ENCODE measurements around the gene SLC9A3. TPM values are rescaled to one million over a fixed set of nuclear protein-coding genes. Genes with fewer than 3 reads are reported as not detected.
"Not testable (repeated sequence)": the region's sequence is repeated elsewhere in the genome, so short reads cannot be mapped to it uniquely, and the experiment has no call there.

Gene SLC9A3
- total RNA-seq, 1 experiment from 2014 or later = 1.5 TPM

GRCh38 chr5:474840-475661 lies 49.2 kb downstream of the SLC9A3 start:
- DNase-seq (ENCODE audit: low read depth, low spot score) (no peak), ATAC-seq (no peak)
- ChIA-PET CTCF (no interaction called here), RAD21 (ENCODE audit: low non-redundant PET in 1 of 2, low total read pairs in 2 of 2, uncharacterized antibody in 2 of 2, unreplicated experiment in 2 of 2) (no interaction called here), POLR2A (no interaction called here)
- H3K27ac ChIP-seq (ENCODE audit: low read depth, low read length) = no peak overlapping the region
- peaks cover 22% of the 10 kb centered on the region for H3K79me2 ChIP-seq (ENCODE audit: insufficient read depth, low read length)
- H3K9ac ChIP-seq (ENCODE audit: low read length) = no peak overlapping the region
- H3K9me2 ChIP-seq (ENCODE audit: insufficient read depth) = no peaks in the 10 kb centered on the region
- BruUV-seq (replicated peaks) = TSS peak; percentile 22
- peaks cover 5 to 17% of the 10 kb centered on the region in 2 experiments; a peak in 3 of 4 replicates for H3K4me1 ChIP-seq (ENCODE audit: control insufficient read depth in 1 of 2, insufficient read depth in 2 of 2, low read length in 2 of 2)
- no peaks in the 10 kb centered on the region for H3K9me3 ChIP-seq (ENCODE audit: control insufficient read depth in 1 of 2, insufficient read depth in 1 of 2, low read depth in 1 of 2, low read length in 2 of 2)
- no peak overlapping the region; the same call in 1 of the 2 replicates for H3K4me2 ChIP-seq (ENCODE audit: low read length)
- no peaks in the 10 kb centered on the region for H3K27me3 ChIP-seq (ENCODE audit: insufficient read depth, low read length)
- TF ChIP-seq, protein P1, sequence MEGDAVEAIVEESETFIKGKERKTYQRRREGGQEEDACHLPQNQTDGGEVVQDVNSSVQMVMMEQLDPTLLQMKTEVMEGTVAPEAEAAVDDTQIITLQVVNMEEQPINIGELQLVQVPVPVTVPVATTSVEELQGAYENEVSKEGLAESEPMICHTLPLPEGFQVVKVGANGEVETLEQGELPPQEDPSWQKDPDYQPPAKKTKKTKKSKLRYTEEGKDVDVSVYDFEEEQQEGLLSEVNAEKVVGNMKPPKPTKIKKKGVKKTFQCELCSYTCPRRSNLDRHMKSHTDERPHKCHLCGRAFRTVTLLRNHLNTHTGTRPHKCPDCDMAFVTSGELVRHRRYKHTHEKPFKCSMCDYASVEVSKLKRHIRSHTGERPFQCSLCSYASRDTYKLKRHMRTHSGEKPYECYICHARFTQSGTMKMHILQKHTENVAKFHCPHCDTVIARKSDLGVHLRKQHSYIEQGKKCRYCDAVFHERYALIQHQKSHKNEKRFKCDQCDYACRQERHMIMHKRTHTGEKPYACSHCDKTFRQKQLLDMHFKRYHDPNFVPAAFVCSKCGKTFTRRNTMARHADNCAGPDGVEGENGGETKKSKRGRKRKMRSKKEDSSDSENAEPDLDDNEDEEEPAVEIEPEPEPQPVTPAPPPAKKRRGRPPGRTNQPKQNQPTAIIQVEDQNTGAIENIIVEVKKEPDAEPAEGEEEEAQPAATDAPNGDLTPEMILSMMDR (IDR thresholded peaks at IDR 0.05 in 2 of 3, conservative IDR thresholded peaks at IDR 0.05 in 1 of 3; ENCODE audit: borderline replicate concordance in 1 of 3, insufficient read depth in 1 of 3, low read depth in 2 of 3, low read length in 2 of 3) = no peak
- TF ChIP-seq, protein P2, sequence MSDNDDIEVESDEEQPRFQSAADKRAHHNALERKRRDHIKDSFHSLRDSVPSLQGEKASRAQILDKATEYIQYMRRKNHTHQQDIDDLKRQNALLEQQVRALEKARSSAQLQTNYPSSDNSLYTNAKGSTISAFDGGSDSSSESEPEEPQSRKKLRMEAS (IDR thresholded peaks at IDR 0.05) = no peak
- TF ChIP-seq YY1 (IDR thresholded peaks at IDR 0.05; ENCODE audit: extremely low read depth, insufficient replicate concordance, low read depth, low read length) = no peak
- TF ChIP-seq CEBPB (IDR thresholded peaks at IDR 0.05; ENCODE audit: low read depth) = no peak
- no peak for TF ChIP-seq POLR2A (IDR thresholded peaks at IDR 0.05; ENCODE audit: borderline replicate concordance, extremely low read depth, insufficient read depth, insufficient read length)
- TF ChIP-seq, protein P3, sequence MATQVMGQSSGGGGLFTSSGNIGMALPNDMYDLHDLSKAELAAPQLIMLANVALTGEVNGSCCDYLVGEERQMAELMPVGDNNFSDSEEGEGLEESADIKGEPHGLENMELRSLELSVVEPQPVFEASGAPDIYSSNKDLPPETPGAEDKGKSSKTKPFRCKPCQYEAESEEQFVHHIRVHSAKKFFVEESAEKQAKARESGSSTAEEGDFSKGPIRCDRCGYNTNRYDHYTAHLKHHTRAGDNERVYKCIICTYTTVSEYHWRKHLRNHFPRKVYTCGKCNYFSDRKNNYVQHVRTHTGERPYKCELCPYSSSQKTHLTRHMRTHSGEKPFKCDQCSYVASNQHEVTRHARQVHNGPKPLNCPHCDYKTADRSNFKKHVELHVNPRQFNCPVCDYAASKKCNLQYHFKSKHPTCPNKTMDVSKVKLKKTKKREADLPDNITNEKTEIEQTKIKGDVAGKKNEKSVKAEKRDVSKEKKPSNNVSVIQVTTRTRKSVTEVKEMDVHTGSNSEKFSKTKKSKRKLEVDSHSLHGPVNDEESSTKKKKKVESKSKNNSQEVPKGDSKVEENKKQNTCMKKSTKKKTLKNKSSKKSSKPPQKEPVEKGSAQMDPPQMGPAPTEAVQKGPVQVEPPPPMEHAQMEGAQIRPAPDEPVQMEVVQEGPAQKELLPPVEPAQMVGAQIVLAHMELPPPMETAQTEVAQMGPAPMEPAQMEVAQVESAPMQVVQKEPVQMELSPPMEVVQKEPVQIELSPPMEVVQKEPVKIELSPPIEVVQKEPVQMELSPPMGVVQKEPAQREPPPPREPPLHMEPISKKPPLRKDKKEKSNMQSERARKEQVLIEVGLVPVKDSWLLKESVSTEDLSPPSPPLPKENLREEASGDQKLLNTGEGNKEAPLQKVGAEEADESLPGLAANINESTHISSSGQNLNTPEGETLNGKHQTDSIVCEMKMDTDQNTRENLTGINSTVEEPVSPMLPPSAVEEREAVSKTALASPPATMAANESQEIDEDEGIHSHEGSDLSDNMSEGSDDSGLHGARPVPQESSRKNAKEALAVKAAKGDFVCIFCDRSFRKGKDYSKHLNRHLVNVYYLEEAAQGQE (IDR thresholded peaks at IDR 0.05; ENCODE audit: low read depth) = no peak
- no peak for TF ChIP-seq JUND (IDR thresholded peaks at IDR 0.05)
- no peak for TF ChIP-seq ZNF274 (IDR thresholded peaks at IDR 0.05; ENCODE audit: low read depth, low read length)
- TF ChIP-seq EZH2phosphoT487 (IDR thresholded peaks at IDR 0.05; ENCODE audit: borderline replicate concordance) = no peak
- TF ChIP-seq, protein P4, sequence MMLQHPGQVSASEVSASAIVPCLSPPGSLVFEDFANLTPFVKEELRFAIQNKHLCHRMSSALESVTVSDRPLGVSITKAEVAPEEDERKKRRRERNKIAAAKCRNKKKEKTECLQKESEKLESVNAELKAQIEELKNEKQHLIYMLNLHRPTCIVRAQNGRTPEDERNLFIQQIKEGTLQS (IDR thresholded peaks at IDR 0.05) = no peak
- TF ChIP-seq ELF1 (IDR thresholded peaks at IDR 0.05; ENCODE audit: borderline replicate concordance, low read depth) = no peak
- TF ChIP-seq EGR1 (IDR thresholded peaks at IDR 0.05; ENCODE audit: low read depth) = no peak
- TF ChIP-seq EZH2 (IDR thresholded peaks at IDR 0.05) = no peak
- peaks cover 3 to 5% of the 10 kb centered on the region in 2 experiments; a peak in 1 of 4 replicates for H3K36me3 ChIP-seq (ENCODE audit: control insufficient read depth in 1 of 2, insufficient read depth in 2 of 2, low read length in 2 of 2)
- no peak overlapping the region for H2AFZ ChIP-seq (ENCODE audit: low read depth, low read length, poor library complexity, severe bottlenecking)
- H4K20me1 ChIP-seq (ENCODE audit: insufficient read depth) = peaks cover 3% of the 10 kb centered on the region; the same call in 1 of the 2 replicates
- H3K4me3 ChIP-seq (replicated peaks in 1 of 2; ENCODE audit: low read depth in 1 of 2, low read length in 2 of 2) = no peak overlapping the region
- intact Hi-C loops (cut with micrococcal nuclease) = no loop called here

DNA sequence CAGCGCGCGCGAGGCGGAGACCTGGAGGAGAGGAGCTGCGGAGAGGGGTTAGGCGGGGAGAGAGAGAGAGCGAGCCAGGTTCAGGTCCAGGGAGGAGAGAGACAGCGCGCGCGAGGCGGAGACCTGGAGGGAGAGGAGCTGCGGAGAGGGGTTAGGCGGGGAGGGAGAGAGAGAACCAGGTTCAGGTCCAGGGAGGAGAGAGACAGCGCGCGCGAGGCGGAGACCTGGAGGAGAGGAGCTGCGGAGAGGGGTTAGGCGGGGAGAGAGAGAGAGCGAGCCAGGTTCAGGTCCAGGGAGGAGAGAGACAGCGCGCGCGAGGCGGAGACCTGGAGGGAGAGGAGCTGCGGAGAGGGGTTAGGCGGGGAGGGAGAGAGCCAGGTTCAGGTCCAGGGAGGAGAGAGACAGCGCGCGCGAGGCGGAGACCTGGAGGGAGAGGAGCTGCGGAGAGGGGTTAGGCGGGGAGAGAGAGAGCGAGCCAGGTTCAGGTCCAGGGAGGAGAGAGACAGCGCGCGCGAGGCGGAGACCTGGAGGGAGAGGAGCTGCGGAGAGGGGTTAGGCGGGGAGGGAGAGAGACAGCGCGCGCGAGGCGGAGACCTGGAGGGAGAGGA lies 49.9 kb downstream of the SLC9A3 start:
- Histone ChIP-seq H3K79me2 (ENCODE audit: insufficient read depth, low read length) (peaks cover 22% of the 10 kb centered on the region), H3K9ac (ENCODE audit: low read length) (peak overlapping the region; percentile 81), H3K27ac (ENCODE audit: low read depth, low read length) (peak overlapping the region; percentile 70; the same call in 1 of the 2 replicates), H3K4me3 (replicated peaks in 1 of 2; ENCODE audit: low read depth in 1 of 2, low read length in 2 of 2) (peak overlapping the region; percentile 75 to 76), H3K4me1 (ENCODE audit: control insufficient read depth in 1 of 2, insufficient read depth in 2 of 2, low read length in 2 of 2) (peaks cover 5 to 16% of the 10 kb centered on the region in 2 experiments; a peak in 3 of 4 replicates), H3K4me2 (ENCODE audit: low read length) (peak overlapping the region; percentile 90)
- H2AFZ ChIP-seq (ENCODE audit: low read depth, low read length, poor library complexity, severe bottlenecking); DNase-seq (ENCODE audit: low read depth, low spot score); ATAC-seq; POLR2A ChIA-PET; H4K20me1 ChIP-seq (ENCODE audit: insufficient read depth); H3K9me2 ChIP-seq (ENCODE audit: insufficient read depth); H3K9me3 ChIP-seq (ENCODE audit: control insufficient read depth in 1 of 2, insufficient read depth in 1 of 2, low read depth in 1 of 2, low read length in 2 of 2); BruUV-seq (replicated peaks); H3K36me3 ChIP-seq (ENCODE audit: control insufficient read depth in 1 of 2, insufficient read depth in 2 of 2, low read length in 2 of 2); H3K27me3 ChIP-seq (ENCODE audit: insufficient read depth, low read length); intact Hi-C loops (cut with micrococcal nuclease); RAD21 ChIA-PET (ENCODE audit: low non-redundant PET in 1 of 2, low total read pairs in 2 of 2, uncharacterized antibody in 2 of 2, unreplicated experiment in 2 of 2): not testable (repeated sequence)
- CTCF ChIA-PET = interaction anchor here (2.8 kb wide), 1 partner anchor 157 kb away, joined by 11 read pairs; no protein-coding TSS in a partner anchor
